Posterior cingulate gyrus (tissue), 11 donors: ENCODE results near the gene DTL.
A peak's percentile ranks its signal among the peaks of the same experiment; 100 is the strongest.

ENCODE experiments used
- DNase-seq, 10 donors: peaks; one replicate each; pipeline versions ENCODE4 v3.0.0 to v3.0.0-alpha.2; 2020 to 2021; ENCODE audit warnings: mixed read lengths in 3 of 10
- intact Hi-C: fragments of 100-400 bp; cut with DNase I; formaldehyde crosslinking; loops from one replicate; pipeline ENCODE4 v1.15.1; 2023

DTL gene

GRCh38 chr1:212119863-212120262, 84.3 kb downstream of the DTL start:
- intact Hi-C loops, result no loop called here
- no peak for DNase-seq

- intact Hi-C loops, result no loop called here
- no peak for DNase-seq
Measured at GRCh38 chr1:212121779-212122178, 86.2 kb downstream of the DTL start.

- DNase-seq, result no peak
- intact Hi-C loops, result no loop called here
Measured at GRCh38 chr1:212124690-212125582, 89.4 kb downstream of the DTL start.

- intact Hi-C loops, result no loop called here
- DNase-seq, result no peak
Measured at GRCh38 chr1:212125654-212126053, 90.1 kb downstream of the DTL start.

DNA sequence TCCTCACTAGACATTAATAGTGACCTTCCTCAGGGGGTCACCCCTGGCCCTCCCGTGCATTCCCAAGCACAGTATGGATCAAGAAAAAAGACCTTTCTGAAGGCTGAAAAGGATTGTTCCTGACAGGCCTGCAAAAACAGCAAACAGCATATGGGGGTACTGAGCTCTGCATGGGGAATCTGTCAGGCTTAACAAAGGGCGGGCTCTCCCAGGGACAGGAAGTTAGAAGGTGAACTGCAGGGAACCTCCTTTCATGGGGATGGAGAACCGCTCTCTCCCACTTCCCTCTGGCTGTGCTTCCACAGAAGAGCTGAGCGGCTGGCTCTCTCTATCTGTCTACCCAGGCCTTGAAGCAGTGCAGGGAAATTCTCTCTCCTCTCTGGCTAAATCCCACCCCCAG, 91.7 kb downstream of the DTL start:
- no peak for DNase-seq
- intact Hi-C loops, result no loop called here

- intact Hi-C loops, result no loop called here
- no peak for DNase-seq
Measured at GRCh38 chr1:212129781-212130180, 94.2 kb downstream of the DTL start.

DNA sequence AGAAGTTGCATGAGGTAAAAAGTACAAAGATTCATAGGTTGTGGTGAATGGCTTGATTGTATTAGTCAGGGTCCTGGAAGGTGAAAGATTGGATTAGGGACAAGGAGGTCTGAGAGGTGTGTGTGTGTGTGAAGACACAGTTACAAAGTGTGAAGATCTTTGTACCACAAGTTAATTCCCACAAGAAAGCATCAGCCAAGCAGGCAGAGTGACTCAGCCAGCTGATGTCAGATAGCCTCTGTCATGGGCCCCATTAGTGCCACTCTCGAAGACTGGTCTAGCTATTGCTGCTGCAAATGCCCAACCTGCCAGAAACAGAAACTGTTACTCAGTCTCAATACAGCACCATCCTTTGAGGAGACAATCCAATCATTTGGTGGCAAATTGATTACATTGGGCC, 96.5 kb downstream of the DTL start:
- intact Hi-C loops, result no loop called here

GRCh38 chr1:212133319-212133718, 97.8 kb downstream of the DTL start:
- intact Hi-C loops, result no loop called here
- no peak for DNase-seq

More for the DNA sequence above, 96.5 kb downstream of the DTL start:
- no peak for DNase-seq

GRCh38 chr1:212135166-212135565, 99.6 kb downstream of the DTL start:
- intact Hi-C loops, result no loop called here
- no peak for DNase-seq

DNA sequence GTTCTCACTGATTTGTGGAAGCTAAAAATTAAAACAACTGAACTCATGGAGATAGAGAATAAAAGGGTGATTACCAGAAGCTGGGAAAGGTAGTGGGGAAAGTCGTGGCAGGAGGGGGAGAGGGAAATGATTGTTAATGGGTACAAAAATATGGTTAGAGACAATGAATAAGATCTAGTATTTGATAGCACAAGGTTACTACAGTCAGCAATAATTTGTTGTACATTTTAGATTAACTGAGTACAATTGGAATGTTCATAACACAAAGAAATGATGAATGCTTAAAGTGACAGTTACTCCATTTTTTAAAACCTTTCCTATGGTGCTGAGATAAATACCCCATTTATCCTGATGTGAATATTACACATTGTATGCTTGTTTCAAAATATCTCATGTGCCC, 102.3 kb downstream of the DTL start:
- intact Hi-C loops, result no loop called here

DNA sequence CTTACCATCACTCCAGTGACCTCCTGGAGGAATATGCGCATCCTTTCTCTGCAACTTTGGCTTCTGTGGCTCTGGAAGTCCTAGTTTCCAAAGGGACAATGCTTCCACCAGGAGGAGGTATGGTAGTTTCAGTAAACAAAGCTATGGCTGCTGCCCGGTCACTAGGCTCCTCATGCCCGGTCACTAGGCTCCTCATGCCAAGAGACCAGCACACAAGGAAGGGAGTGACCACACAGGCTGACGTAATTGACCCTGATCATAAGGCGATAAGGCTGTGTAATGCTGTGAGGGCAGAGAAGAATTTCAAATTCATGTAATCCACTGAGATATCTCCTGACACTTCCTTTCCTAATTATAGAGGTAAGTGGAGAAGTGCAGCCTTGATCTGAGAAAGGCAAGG, 102.9 kb downstream of the DTL start:
- no peak for DNase-seq
- intact Hi-C loops, result no loop called here

More for the DNA sequence above, 102.3 kb downstream of the DTL start:
- DNase-seq, result no peak

- DNase-seq, result no peak
- intact Hi-C loops, result no loop called here
Measured at GRCh38 chr1:212139526-212140135, 104.1 kb downstream of the DTL start.

- intact Hi-C loops, result no loop called here
- no peak for DNase-seq
Measured at GRCh38 chr1:212141404-212141803, 105.9 kb downstream of the DTL start.

DNA sequence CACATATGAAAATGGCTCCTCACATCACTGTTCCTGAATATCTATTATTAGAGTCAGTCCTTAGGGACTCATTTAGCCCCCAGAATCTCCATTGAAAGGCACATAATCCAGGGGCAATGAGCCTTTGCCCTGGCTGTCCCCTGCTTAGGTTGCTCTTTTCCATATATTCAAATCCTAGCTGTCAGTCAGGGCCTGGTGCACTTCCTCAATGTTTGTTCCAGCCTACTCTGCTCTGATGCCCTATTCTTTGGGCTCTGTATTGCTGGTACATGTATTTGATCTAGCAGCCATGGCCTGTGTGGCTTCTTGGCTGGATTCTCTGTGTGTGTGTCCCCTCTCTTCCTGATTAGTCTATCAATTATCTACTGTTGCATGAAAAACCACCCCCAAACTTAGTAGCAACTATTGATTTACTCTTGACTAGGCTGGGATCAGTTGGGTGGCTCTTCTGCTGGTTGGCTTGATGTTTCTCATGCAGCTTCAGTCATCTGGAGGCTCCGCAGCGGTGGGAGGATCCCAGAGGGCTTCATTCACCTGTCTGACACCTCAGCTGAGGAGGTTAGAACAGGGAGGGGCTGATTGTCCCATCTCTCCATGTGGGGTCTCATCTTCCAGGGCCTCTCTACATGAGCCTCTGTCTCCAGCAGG, 107.5 kb downstream of the DTL start:
- intact Hi-C loops, result no loop called here
- DNase-seq, result peak in 1 of 10 donors; percentile 29

GRCh38 chr1:212147581-212148033, 112.1 kb downstream of the DTL start:
- DNase-seq, result no peak
- intact Hi-C loops, result no loop called here

DNA sequence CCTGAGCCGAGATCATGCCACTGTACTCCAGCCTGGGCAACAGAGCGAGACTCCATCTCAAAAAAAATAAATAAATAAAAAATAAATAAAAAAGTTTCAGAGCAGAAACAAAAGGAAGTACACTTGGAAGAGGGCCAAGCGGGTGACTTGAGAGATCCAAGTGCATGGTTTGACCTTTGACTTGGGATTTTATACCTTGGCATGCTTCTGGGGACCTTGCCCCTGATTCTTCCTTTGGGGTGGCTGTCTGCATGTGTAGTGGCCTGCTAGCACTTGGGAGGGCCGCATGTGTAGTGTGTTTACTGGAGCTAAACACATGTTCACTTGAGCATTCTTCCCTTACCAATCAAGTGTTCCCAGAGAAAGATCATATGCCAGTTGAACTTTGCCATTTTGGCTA, 114.0 kb downstream of the DTL start:
- DNase-seq, result no peak
- intact Hi-C loops, result no loop called here

GRCh38 chr1:212152308-212152693, 116.8 kb downstream of the DTL start:
- DNase-seq, result no peak
- intact Hi-C loops, result no loop called here

DNA sequence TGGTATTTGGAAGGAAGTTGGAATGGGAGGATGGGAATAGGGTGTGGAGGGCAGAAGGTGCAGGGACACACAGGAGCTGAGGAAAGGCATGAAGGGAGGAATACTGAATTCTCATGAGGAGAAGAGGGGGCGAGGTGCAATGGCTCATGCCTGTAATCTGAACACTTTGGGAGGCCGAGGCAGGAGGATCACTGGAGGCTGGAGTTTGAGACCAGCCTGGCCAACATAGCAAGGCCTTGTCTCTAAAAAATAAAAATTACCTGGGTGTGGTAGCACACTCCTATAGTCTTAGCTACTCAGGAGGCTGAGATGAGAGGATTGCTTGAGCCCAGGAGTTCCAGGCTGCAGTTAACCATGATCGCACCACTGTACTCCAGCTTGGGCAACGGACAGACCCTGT, 117.3 kb downstream of the DTL start:
- intact Hi-C loops, result no loop called here
- DNase-seq, result no peak

DNA sequence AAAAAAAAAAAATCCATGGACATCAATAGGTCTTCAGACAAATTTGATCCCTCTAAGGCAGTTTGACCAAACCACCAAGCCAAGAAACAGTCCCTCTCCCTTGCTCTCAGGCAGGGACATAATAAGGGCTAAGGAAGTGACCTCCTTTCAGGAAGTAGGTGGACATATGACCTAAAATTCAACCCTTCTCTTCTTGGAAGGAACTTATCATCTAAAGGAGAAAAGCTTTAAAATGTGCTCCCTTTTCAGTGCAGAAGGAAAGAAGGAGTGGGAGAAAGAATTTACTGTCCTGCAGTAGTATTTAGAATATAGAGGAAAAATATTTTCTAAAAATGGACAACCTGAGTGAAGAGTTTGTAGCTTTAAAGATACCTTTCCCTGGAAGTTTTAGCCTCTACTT, 118.1 kb downstream of the DTL start:
- intact Hi-C loops, result no loop called here
- DNase-seq, result no peak
